ENCODE results near the gene EEPD1. TPM values are rescaled to one million over a fixed set of nuclear protein-coding genes. Genes with fewer than 3 reads are reported as not detected.

The EEPD1 gene
- polyA plus RNA-seq, 1 of the 3 experiments (the other 2 are of a cell fraction): 5.0 TPM

- Histone ChIP-seq H3K9ac (no peak overlapping the region), H3K27ac (ENCODE audit: low read depth in 2 of 2, low read length in 1 of 2) (no peak overlapping the region), H3K9me2 (no peaks in the 10 kb centered on the region), H3K4me2 (no peak overlapping the region), H2AFZ (ENCODE audit: low read depth) (no peak overlapping the region), H3K4me3 (ENCODE audit: low read depth in 2 of 2, low read length in 1 of 2) (no peak overlapping the region), H3K79me2 (ENCODE audit: insufficient read depth) (no peaks in the 10 kb centered on the region), H3K9me3 (no peaks in the 10 kb centered on the region), H3K27me3 (ENCODE audit: insufficient read depth) (no peaks in the 10 kb centered on the region), H3K4me1 (ENCODE audit: control insufficient read depth in 1 of 2, insufficient read depth in 2 of 2, low read depth in 1 of 2, low read length in 1 of 2) (peaks cover 26% of the 10 kb centered on the region in 2 experiments), H3F3A (replicated peaks; ENCODE audit: insufficient read depth) (peaks cover 14% of the 10 kb centered on the region), H3K36me3 (replicated peaks in 1 of 2; ENCODE audit: control insufficient read depth in 1 of 2, insufficient read depth in 2 of 2, low read length in 1 of 2) (no peaks in the 10 kb centered on the region), H4K20me1 (ENCODE audit: insufficient read depth) (no peaks in the 10 kb centered on the region)
- POLR2A ChIA-PET: no interaction called here
- WGBS (ENCODE audit: low lambda C conversion rate): 85% methylated on average over 5 of the region's 5 CpGs
- DNase-seq: no peak
- CTCF ChIA-PET: interaction anchor here (1.2 to 25.4 kb wide), 4 partner anchors 11 to 399 kb away, joined by 3 to 369 read pairs (median 181); no protein-coding TSS in a partner anchor
- no peak for TF ChIP-seq JUND (IDR thresholded peaks at IDR 0.05)
- no peak for TF ChIP-seq IRF3 (IDR thresholded peaks at IDR 0.05; ENCODE audit: low read depth, low read length)
- TF ChIP-seq SMC3 (IDR thresholded peaks at IDR 0.05; ENCODE audit: low read depth, low read length): no peak
- TF ChIP-seq ELF1 (IDR thresholded peaks at IDR 0.05): no peak
- TF ChIP-seq RAD21 (IDR thresholded peaks at IDR 0.05; ENCODE audit: low read length): no peak
- no peak for TF ChIP-seq GATA2 (CRISPR knock-in tag; IDR thresholded peaks at IDR 0.05)
- no peak for TF ChIP-seq USF1 (IDR thresholded peaks at IDR 0.05; ENCODE audit: borderline replicate concordance, low read depth)
- no peak for TF ChIP-seq FOXJ3 (CRISPR knock-in tag; IDR thresholded peaks at IDR 0.05)
- TF ChIP-seq MAX (IDR thresholded peaks at IDR 0.05; ENCODE audit: low read depth): no peak
- no peak for TF ChIP-seq GABPA (IDR thresholded peaks at IDR 0.05; ENCODE audit: low read depth)
- TF ChIP-seq NRF1 (IDR thresholded peaks at IDR 0.05; ENCODE audit: low read depth, low read length): no peak
- TF ChIP-seq YY1 (IDR thresholded peaks at IDR 0.05; ENCODE audit: low read depth): no peak
- TF ChIP-seq TEAD4 (IDR thresholded peaks at IDR 0.05; ENCODE audit: borderline replicate concordance, insufficient read depth): no peak
- TF ChIP-seq CTCF (IDR thresholded peaks at IDR 0.05): no peak
- no peak for TF ChIP-seq FOXM1 (IDR thresholded peaks at IDR 0.05; ENCODE audit: low read depth)
- TF ChIP-seq FOSL2 (IDR thresholded peaks at IDR 0.05; ENCODE audit: borderline replicate concordance, low read depth): no peak
These were observed 153.2 kb downstream of the EEPD1 start for GRCh38 chr7:36306222-36306621.

Data from SK-N-SH (cell line).